H9 (cell line): Measurements from ENCODE around the gene ZFPL1. TPM values are rescaled to one million over a fixed set of nuclear protein-coding genes. Genes with fewer than 3 reads are reported as not detected.

ENCODE experiments used
- DNase-seq: peaks from one replicate; pipeline ENCODE4 v3.0.0-alpha.2; 2017
- H2AFZ ChIP-seq: one replicate; pipeline ENCODE4 v1.6.1; 2013; ENCODE audit warnings: mild to moderate bottlenecking, low read length, control low read depth, moderate library complexity
- H2AK5ac ChIP-seq: 2 replicates; pipeline ENCODE4 v1.6.1; 2013; ENCODE audit warnings: low read length, control low read depth, mixed read lengths; ENCODE audit not compliant: insufficient read length
- H2BK120ac ChIP-seq: one replicate; pipeline ENCODE4 v1.6.1; 2013; ENCODE audit warnings: low read depth, mild to moderate bottlenecking, low read length, control low read depth, inconsistent platforms; ENCODE audit not compliant: poor library complexity, severe bottlenecking
- H2BK12ac ChIP-seq: 2 replicates; pipeline ENCODE4 v1.6.1; 2013; ENCODE audit warnings: low read length, control low read depth, mixed read lengths, low read depth; ENCODE audit not compliant: insufficient read length
- H2BK15ac ChIP-seq: 2 replicates; pipeline ENCODE4 v1.6.1; 2013; ENCODE audit warnings: low read depth, low read length, control low read depth
- H2BK20ac ChIP-seq: one replicate; pipeline ENCODE4 v1.6.1; 2013; ENCODE audit warnings: low read depth, mild to moderate bottlenecking, low read length, control low read depth, inconsistent platforms; ENCODE audit not compliant: poor library complexity, severe bottlenecking
- H2BK5ac ChIP-seq: 2 replicates; pipeline ENCODE4 v1.6.1; 2013; ENCODE audit warnings: low read length, control low read depth, mixed read lengths; ENCODE audit not compliant: insufficient read length
- H3K14ac ChIP-seq: 2 replicates; pipeline ENCODE4 v1.6.1; 2013; ENCODE audit warnings: low read length, control low read depth; ENCODE audit not compliant: insufficient read depth
- H3K18ac ChIP-seq: 2 replicates; pipeline ENCODE4 v1.6.1; 2013; ENCODE audit warnings: low read depth, mild to moderate bottlenecking, mixed read lengths, low read length, control low read depth; ENCODE audit not compliant: insufficient read length
- H3K23ac ChIP-seq: 2 replicates; pipeline ENCODE4 v1.6.1; 2013; ENCODE audit warnings: low read length, control low read depth, mixed read lengths, low read depth; ENCODE audit not compliant: insufficient read length
- H3K23me2 ChIP-seq: 2 replicates; pipeline ENCODE4 v1.6.1; 2013; ENCODE audit warnings: low read depth, mild to moderate bottlenecking, mixed read lengths, low read length, control low read depth; ENCODE audit not compliant: insufficient read length, poor library complexity, severe bottlenecking
- H3K27ac ChIP-seq: 2 replicates; pipeline ENCODE4 v1.5.1; 2013; ENCODE audit warnings: low read length, control low read depth, mixed read lengths, low read depth; ENCODE audit not compliant: insufficient read length
- H3K27me3 ChIP-seq: 2 replicates; pipeline ENCODE4 v1.6.1; 2013; ENCODE audit warnings: low read length, control low read depth, inconsistent platforms; ENCODE audit not compliant: insufficient read depth
- H3K4ac ChIP-seq: 2 replicates; pipeline ENCODE4 v1.6.1; 2013; ENCODE audit warnings: low read depth, mild to moderate bottlenecking, control low read depth, inconsistent platforms, low read length, moderate library complexity
- H3K4me1 ChIP-seq: 2 replicates; pipeline ENCODE4 v1.6.1; 2013; ENCODE audit warnings: low read length, control low read depth, inconsistent platforms; ENCODE audit not compliant: insufficient read depth
- H3K4me2 ChIP-seq: 2 replicates; pipeline ENCODE4 v1.6.1; 2013; ENCODE audit warnings: low read length, control low read depth, mixed read lengths; ENCODE audit not compliant: insufficient read length, insufficient read depth
- H3K56ac ChIP-seq: 2 replicates; pipeline ENCODE4 v1.6.1; 2013; ENCODE audit warnings: low read depth, mild to moderate bottlenecking, mixed read lengths, low read length, control low read depth; ENCODE audit not compliant: insufficient read length
- H3K79me1 ChIP-seq: 2 replicates; pipeline ENCODE4 v1.6.1; 2013; ENCODE audit warnings: low read depth, mild to moderate bottlenecking, moderate library complexity, low read length, control low read depth, inconsistent platforms; ENCODE audit not compliant: insufficient read depth, poor library complexity, severe bottlenecking
- H3K79me2 ChIP-seq: 2 replicates; pipeline ENCODE4 v1.6.1; 2013; ENCODE audit warnings: low read length, control low read depth, inconsistent platforms; ENCODE audit not compliant: insufficient read depth
- H3K9ac ChIP-seq: 2 replicates; pipeline ENCODE4 v1.6.1; 2013; ENCODE audit warnings: low read length, control low read depth, mixed read lengths; ENCODE audit not compliant: insufficient read length; ENCODE audit errors: extremely low read depth
- H3K9me3 ChIP-seq: one replicate; pipeline ENCODE4 v1.6.1; 2013; ENCODE audit warnings: low read depth, low read length, inconsistent platforms; ENCODE audit not compliant: control insufficient read depth
- H3T11ph ChIP-seq: one replicate; pipeline ENCODE4 v1.6.1; 2013; ENCODE audit warnings: mild to moderate bottlenecking, low read length, control low read depth, inconsistent platforms
- H4K20me1 ChIP-seq: one replicate; pipeline ENCODE4 v1.6.1; 2013; ENCODE audit not compliant: control insufficient read depth, insufficient read length, insufficient read depth
- H4K5ac ChIP-seq: 2 replicates; pipeline ENCODE4 v1.6.1; 2013; ENCODE audit warnings: low read depth, mild to moderate bottlenecking, mixed read lengths, low read length, control low read depth; ENCODE audit not compliant: insufficient read length
- H4K8ac ChIP-seq: replicated peaks from 2 replicates; pipeline ENCODE4 v1.6.1; 2013; ENCODE audit warnings: low read length, control low read depth, mixed read lengths, low read depth; ENCODE audit not compliant: insufficient read length
- H4K91ac ChIP-seq: 2 replicates; pipeline ENCODE4 v1.6.1; 2013; ENCODE audit warnings: low read depth, mild to moderate bottlenecking, moderate library complexity, mixed read lengths, low read length, control low read depth; ENCODE audit not compliant: insufficient read length
- H3K27ac Mint-ChIP-seq, 3 experiments: 2 replicates in 2 of 3; 3 replicates in 1 of 3; pipeline ENCODE4 v1.8.0; 2020 to 2021; ENCODE audit warnings: mixed read lengths in 3 of 3, mild to moderate bottlenecking in 1 of 3, moderate library complexity in 1 of 3
- H3K27me3 Mint-ChIP-seq: 2 replicates; pipeline ENCODE4 v1.8.0; 2021; ENCODE audit warnings: low read depth, mild to moderate bottlenecking, moderate library complexity, mixed read lengths
- H3K36me3 Mint-ChIP-seq, 3 experiments: 2 replicates in 2 of 3; 3 replicates in 1 of 3; pipeline ENCODE4 v1.8.0; 2020 to 2021; ENCODE audit warnings: low read depth in 3 of 3, mixed read lengths in 3 of 3; ENCODE audit not compliant: insufficient read depth in 1 of 3
- H3K4me1 Mint-ChIP-seq, 2 experiments: 2 replicates each; pipeline ENCODE4 v1.8.0; 2020; ENCODE audit warnings: mixed read lengths in 2 of 2
- H3K4me3 Mint-ChIP-seq, 2 experiments: 2 replicates in 1 of 2; 3 replicates in 1 of 2; pipeline ENCODE4 v1.8.0; 2020 to 2021; ENCODE audit warnings: mild to moderate bottlenecking in 2 of 2, mixed read lengths in 2 of 2, moderate library complexity in 1 of 2
- H3K9me3 Mint-ChIP-seq, 2 experiments: 2 replicates in 1 of 2; 3 replicates in 1 of 2; pipeline ENCODE4 v1.8.0; 2020; ENCODE audit warnings: mild to moderate bottlenecking in 2 of 2, mixed read lengths in 2 of 2, moderate library complexity in 1 of 2
- WGBS: extraction: QIAGEN DNeasy Blood & Tissue Kit; methylation state at CpG from one replicate; pipeline ENCODE4 v1.1.7; 2013; ENCODE audit warnings: missing lambda C conversion rate, low lambda C conversion rate, mixed read lengths; ENCODE audit not compliant: insufficient read length; ENCODE audit errors: extremely low coverage; 5-methylcytosine and 5-hydroxymethylcytosine counted together
- total RNA-seq: library from RNA; stranded (reverse); gene quantifications from 2 replicates; pipeline ENCODE4 v1.2.1, GENCODE V29; 2021
- TF ChIP-seq, protein P1 (sequence below): fragments of 200-600 bp; sonication (generic); conservative IDR thresholded peaks from 3 replicates; pipeline ENCODE4 v1.8.0; 2021; ENCODE audit warnings: antibody characterized with exemption, mild to moderate bottlenecking

The ZFPL1 gene
- total RNA-seq, 1 experiment from 2014 or later: 24.2 TPM

DNA sequence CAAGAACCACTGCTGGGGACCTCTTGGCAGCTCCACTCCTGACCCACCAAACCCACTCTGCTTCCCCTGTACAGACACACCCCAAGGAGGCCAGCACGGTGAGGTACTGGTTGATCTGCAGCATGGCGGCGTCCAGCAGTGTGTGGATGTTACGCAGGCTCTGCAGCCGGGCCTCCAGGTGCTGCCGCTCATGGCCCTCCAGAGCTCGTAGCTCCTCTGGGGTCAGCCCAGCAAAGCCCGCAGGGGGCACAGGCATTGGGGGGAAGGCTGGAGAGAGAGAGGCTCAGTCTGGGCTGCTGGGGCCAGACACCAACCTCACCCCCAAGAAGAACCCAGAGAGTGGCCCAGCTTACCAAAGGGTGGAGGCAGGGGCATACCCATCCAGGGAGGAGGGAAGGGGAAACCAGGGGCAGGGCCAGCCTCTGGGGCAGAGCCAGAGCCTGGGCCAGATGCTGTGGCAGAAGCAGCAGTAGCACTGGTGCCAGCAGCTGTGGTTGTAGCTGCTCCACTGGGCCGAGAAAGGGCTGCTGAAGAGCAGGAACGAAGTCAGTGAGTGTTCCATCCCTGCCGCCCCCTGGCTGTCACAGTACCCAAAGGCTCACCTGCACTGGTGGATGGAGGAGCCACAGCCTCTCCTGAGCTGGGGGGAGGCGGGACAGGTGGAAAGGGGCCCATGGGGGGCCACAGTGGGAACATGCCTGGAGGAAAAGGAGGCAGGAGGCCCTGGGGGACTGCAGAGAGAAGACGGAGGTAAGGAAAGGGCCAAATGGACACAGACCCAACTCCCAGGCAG, 45.8 kb downstream of the ZFPL1 start:
- Histone ChIP-seq H3K9me3 (no peaks in the 10 kb centered on the region), H2AFZ (no peak overlapping the region), H3K18ac (no peak overlapping the region), H3T11ph (no peak overlapping the region), H4K91ac (no peak overlapping the region), H3K4me1 (no peaks in the 10 kb centered on the region), H2BK120ac (no peak overlapping the region), H4K5ac (no peak overlapping the region), H3K9ac (no peak overlapping the region), H2BK12ac (no peak overlapping the region), H3K23me2 (peaks cover 9% of the 10 kb centered on the region), H3K23ac (no peak overlapping the region), H2BK15ac (no peak overlapping the region), H3K27ac (no peak overlapping the region), H3K79me2 (no peaks in the 10 kb centered on the region), H3K4me2 (no peak overlapping the region), H3K27me3 (no peaks in the 10 kb centered on the region), H3K56ac (no peak overlapping the region), H4K8ac (no peak overlapping the region), H3K14ac (no peak overlapping the region), H3K79me1 (no peaks in the 10 kb centered on the region), H2BK5ac (no peak overlapping the region), H2BK20ac (no peak overlapping the region), H3K4ac (no peak overlapping the region), H2AK5ac (no peak overlapping the region), H4K20me1 (no peaks in the 10 kb centered on the region)
- no peak overlapping the region; a peak in 1 of 7 replicates for H3K27ac Mint-ChIP-seq
- DNase-seq: no peak
- H3K36me3 Mint-ChIP-seq: peaks cover 13 to 61% (median 57%) of the 10 kb centered on the region in 3 experiments; a peak in 6 of 7 replicates
- H3K9me3 Mint-ChIP-seq: no peaks in the 10 kb centered on the region; a peak in 1 of 5 replicates
- no peaks in the 10 kb centered on the region for H3K27me3 Mint-ChIP-seq
- TF ChIP-seq, protein P1, sequence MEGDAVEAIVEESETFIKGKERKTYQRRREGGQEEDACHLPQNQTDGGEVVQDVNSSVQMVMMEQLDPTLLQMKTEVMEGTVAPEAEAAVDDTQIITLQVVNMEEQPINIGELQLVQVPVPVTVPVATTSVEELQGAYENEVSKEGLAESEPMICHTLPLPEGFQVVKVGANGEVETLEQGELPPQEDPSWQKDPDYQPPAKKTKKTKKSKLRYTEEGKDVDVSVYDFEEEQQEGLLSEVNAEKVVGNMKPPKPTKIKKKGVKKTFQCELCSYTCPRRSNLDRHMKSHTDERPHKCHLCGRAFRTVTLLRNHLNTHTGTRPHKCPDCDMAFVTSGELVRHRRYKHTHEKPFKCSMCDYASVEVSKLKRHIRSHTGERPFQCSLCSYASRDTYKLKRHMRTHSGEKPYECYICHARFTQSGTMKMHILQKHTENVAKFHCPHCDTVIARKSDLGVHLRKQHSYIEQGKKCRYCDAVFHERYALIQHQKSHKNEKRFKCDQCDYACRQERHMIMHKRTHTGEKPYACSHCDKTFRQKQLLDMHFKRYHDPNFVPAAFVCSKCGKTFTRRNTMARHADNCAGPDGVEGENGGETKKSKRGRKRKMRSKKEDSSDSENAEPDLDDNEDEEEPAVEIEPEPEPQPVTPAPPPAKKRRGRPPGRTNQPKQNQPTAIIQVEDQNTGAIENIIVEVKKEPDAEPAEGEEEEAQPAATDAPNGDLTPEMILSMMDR: peak; percentile 39; the same call in 2 of the 3 replicates
- no peak overlapping the region for H3K4me3 Mint-ChIP-seq
- peaks cover 9 to 13% of the 10 kb centered on the region in 2 experiments for H3K4me1 Mint-ChIP-seq
- no CpG with 5 or more reads among the region's 13 CpGs for WGBS
